HEK293T (cell line): ENCODE measurements around the gene CDC45.

ENCODE experiments used
- ELF4 ChIP-seq: fragments of 450-650 bp; IDR thresholded peaks from 2 replicates; pipeline ENCODE4 v1.6.1; 2017; ENCODE audit warnings: antibody characterized with exemption
- FOXM1 ChIP-seq: fragments of 450-650 bp; IDR thresholded peaks from 2 replicates; pipeline ENCODE4 v1.6.1; 2017; ENCODE audit warnings: mild to moderate bottlenecking, borderline replicate concordance
- SP1 ChIP-seq: fragments of 450-650 bp; IDR thresholded peaks from 2 replicates; pipeline ENCODE4 v1.6.1; 2017

DNA sequence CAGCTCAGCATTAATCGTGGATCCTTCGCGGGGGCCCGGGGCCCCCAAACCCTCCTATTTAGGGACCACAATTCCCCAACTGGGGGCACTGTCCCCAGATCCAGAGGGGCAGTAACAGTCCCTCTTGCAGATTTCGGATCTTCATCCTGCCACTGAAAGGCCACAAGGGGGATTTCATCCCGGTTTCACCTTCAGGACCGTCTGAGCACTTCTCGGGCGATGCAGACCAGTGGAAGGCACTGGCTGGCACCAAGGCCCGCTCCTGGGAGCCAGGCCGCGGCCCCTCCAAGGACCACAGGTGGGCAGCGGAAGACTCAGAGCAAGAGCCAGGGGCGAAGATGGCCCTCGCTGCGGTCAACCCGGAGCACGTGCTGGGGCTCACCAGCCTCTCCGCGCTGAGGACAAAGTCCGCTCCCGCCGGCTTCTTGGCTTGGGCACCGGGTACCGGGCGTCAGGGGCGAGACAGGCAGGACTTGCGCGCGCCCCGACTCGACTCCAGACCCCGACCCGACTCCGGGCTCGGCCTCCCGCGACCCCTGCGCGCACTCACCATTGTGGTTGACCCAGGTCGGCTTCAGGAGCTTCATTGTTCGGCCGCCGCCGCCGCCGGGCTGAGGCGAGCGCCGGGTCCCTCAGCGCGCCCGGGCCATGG lies 48.7 kb upstream of the CDC45 start:
- TF ChIP-seq SP1 (no peak), FOXM1 (no peak), ELF4 (no peak)
